ENCODE data around the gene DHX9. TPM values are rescaled to one million over a fixed set of nuclear protein-coding genes. Genes with fewer than 3 reads are reported as not detected.
"Not testable (repeated sequence)": the region's sequence is repeated elsewhere in the genome, so short reads cannot be mapped to it uniquely, and the experiment has no call there.

The DHX9 gene
- total RNA-seq, 1 donor from 2014 or later = 117 TPM

DNA sequence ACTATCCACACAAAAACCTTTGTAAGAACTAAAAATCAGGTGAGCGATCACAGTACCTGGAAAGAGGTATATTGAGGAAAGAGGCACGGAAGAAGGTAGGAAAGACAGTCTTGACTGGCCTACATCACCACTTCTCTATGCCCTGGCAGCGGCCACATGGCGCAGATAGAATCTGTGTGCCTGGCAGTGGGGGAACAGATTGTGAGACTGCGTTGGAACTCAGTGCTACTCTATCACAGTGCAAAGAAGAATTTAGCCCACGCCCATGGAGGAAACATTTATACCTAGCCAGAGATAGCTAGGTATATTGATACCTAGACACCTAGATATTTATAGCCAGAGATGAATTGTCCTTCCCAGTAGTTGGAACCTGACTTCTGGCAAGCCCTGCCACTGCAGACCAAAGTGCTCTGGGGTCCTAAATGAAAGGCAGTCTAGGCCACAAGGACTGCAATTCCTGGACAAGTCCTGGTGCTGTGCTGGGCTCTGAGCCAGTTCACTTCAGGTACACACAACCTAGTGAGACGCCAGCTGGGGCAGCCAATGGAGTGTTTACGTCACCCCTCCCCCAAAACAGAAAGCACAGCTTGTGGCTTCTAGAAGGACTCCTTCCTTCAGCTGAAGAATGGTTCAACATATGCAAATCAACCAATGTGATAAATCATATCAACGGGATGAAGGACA lies 51.9 kb downstream of the DHX9 start:
- TF ChIP-seq, protein P1, sequence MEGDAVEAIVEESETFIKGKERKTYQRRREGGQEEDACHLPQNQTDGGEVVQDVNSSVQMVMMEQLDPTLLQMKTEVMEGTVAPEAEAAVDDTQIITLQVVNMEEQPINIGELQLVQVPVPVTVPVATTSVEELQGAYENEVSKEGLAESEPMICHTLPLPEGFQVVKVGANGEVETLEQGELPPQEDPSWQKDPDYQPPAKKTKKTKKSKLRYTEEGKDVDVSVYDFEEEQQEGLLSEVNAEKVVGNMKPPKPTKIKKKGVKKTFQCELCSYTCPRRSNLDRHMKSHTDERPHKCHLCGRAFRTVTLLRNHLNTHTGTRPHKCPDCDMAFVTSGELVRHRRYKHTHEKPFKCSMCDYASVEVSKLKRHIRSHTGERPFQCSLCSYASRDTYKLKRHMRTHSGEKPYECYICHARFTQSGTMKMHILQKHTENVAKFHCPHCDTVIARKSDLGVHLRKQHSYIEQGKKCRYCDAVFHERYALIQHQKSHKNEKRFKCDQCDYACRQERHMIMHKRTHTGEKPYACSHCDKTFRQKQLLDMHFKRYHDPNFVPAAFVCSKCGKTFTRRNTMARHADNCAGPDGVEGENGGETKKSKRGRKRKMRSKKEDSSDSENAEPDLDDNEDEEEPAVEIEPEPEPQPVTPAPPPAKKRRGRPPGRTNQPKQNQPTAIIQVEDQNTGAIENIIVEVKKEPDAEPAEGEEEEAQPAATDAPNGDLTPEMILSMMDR (IDR thresholded peaks at IDR 0.05) = no peak
- H3K4me3 Mint-ChIP-seq (ENCODE audit: unreplicated experiment) = no peak overlapping the region
- H3K4me1 Mint-ChIP-seq (ENCODE audit: low read depth) = no peaks in the 10 kb centered on the region
- peaks cover 15% of the 10 kb centered on the region for H3K9me3 Mint-ChIP-seq (ENCODE audit: low read depth)
- H3K27me3 Mint-ChIP-seq (ENCODE audit: low read depth) = no peaks in the 10 kb centered on the region
- peaks cover 27% of the 10 kb centered on the region for H3K36me3 Mint-ChIP-seq (ENCODE audit: low read depth)
- no peak overlapping the region for H3K27ac Mint-ChIP-seq (ENCODE audit: unreplicated experiment)
- DNase-seq (ENCODE audit: low spot score) = no peak

DNA sequence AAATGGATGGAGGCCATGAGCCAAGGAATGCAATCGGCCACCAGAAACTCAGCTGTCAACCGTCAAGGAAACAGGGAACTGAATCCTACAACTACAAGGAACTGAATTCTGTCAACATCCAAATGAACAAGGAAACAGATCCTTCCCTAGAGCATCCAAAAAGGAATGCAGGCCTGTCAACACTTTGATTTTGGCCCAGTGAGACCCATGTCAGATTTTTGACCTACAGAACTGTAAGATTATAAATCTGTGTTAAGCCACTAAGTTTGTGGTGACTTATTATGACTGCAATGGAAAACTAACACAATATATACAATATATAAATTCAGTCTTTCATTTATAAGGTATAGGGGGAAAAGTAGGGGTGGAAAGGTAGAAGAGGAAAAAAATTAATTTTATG lies 58.5 kb downstream of the DHX9 start:
- H3K36me3 Mint-ChIP-seq (ENCODE audit: low read depth) = peaks cover 4% of the 10 kb centered on the region
- no peaks in the 10 kb centered on the region for H3K4me1 Mint-ChIP-seq (ENCODE audit: low read depth)
- no peak overlapping the region for H3K4me3 Mint-ChIP-seq (ENCODE audit: unreplicated experiment)
- no peak for DNase-seq (ENCODE audit: low spot score)
- no peaks in the 10 kb centered on the region for H3K27me3 Mint-ChIP-seq (ENCODE audit: low read depth)
- H3K27ac Mint-ChIP-seq (ENCODE audit: unreplicated experiment) = no peak overlapping the region
- peaks cover 13% of the 10 kb centered on the region for H3K9me3 Mint-ChIP-seq (ENCODE audit: low read depth)
- TF ChIP-seq, protein P1 (IDR thresholded peaks at IDR 0.05) = no peak

DNA sequence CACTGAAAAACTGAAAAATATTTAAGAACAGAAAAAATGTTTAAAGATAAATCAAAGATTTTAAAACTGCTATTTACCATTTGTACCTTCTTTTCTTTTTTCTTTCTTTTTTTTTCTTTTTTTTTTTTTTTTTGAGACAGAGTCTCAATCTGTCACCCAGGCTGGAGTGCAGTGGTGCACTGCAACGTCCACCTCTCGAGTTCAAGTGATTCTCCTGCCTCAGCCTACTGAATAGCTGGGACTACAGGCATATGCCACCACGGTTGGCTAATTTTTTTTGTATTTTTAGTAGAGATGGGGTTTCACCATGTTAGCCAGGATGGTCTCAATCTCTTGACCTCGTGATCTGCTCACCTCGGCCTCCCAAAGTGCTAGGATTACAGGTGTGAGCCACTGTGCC lies 62.8 kb downstream of the DHX9 start:
- not testable (repeated sequence) for DNase-seq (ENCODE audit: low spot score); H3K9me3 Mint-ChIP-seq (ENCODE audit: low read depth); H3K27me3 Mint-ChIP-seq (ENCODE audit: low read depth); H3K27ac Mint-ChIP-seq (ENCODE audit: unreplicated experiment); H3K4me3 Mint-ChIP-seq (ENCODE audit: unreplicated experiment); H3K36me3 Mint-ChIP-seq (ENCODE audit: low read depth); H3K4me1 Mint-ChIP-seq (ENCODE audit: low read depth)

DNA sequence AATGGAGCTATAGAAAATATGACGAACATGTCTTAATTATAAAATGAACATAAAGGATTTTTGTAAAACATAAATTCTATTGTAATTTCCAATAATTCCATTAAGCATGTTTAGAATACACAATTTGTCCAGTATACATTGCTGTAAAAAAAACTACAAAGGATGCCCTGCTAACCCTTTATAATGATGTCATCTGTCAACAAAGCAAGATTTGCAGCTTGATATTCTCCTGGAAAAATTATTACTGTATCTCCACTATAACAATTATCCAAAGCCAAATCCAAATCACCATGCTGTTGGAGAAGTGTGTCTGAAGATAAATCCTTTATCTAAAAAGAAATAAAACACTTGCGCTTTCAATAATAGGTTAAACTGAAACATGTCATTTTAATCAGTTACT lies 66.2 kb downstream of the DHX9 start:
- no peak overlapping the region for H3K27ac Mint-ChIP-seq (ENCODE audit: unreplicated experiment)
- peaks cover 2% of the 10 kb centered on the region for H3K27me3 Mint-ChIP-seq (ENCODE audit: low read depth)
- no peaks in the 10 kb centered on the region for H3K4me1 Mint-ChIP-seq (ENCODE audit: low read depth)
- no peak for DNase-seq (ENCODE audit: low spot score)
- TF ChIP-seq, protein P1 (IDR thresholded peaks at IDR 0.05) = no peak
- H3K4me3 Mint-ChIP-seq (ENCODE audit: unreplicated experiment) = no peak overlapping the region
- H3K9me3 Mint-ChIP-seq (ENCODE audit: low read depth) = no peaks in the 10 kb centered on the region
- H3K36me3 Mint-ChIP-seq (ENCODE audit: low read depth) = no peaks in the 10 kb centered on the region

DNA sequence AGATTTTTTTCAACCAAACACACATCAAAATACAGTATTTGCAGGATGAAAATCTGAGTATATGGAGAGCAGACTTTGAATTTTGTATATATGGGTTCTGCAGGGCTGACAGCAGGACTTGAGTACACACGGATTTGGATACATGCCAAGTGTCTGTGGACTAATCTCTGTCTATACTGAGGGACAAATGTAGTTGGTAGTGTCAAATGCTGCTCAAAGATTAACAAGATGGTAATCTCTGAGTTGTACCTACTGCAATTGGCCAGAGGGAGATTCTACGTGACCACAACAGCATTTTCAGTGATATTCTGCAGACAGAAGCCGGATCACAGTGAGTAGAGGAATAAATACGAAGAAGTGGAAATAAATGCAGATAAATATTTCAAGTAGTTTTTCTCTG lies 70.4 kb downstream of the DHX9 start:
- Mint-ChIP-seq H3K27me3 (ENCODE audit: low read depth) (peaks cover 2% of the 10 kb centered on the region), H3K4me3 (ENCODE audit: unreplicated experiment) (no peak overlapping the region), H3K4me1 (ENCODE audit: low read depth) (no peaks in the 10 kb centered on the region), H3K27ac (ENCODE audit: unreplicated experiment) (no peak overlapping the region), H3K9me3 (ENCODE audit: low read depth) (peaks cover 15% of the 10 kb centered on the region), H3K36me3 (ENCODE audit: low read depth) (no peaks in the 10 kb centered on the region)
- no peak for DNase-seq (ENCODE audit: low spot score)
- TF ChIP-seq, protein P1 (IDR thresholded peaks at IDR 0.05) = no peak

DNA sequence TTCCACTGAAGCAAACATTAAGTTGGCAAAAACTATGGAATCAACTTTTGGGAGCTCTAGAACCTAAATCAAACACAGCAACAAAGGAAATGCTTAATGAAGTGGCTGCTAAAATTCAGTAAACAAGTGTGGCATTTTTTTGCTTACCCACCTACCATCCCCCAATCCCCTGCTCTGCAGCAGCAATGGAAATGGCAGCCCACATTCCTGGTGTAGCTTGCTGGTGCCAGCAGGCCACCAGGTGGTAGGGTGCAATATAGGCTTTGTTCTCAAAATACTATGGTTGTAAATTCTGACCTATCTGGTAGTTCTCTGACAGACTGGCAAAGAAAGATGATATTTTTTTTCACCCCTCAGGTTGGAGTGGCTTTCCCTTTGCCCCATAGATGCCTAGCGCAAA lies 71.0 kb downstream of the DHX9 start:
- TF ChIP-seq, protein P1 (IDR thresholded peaks at IDR 0.05) = no peak
- H3K4me1 Mint-ChIP-seq (ENCODE audit: low read depth) = no peaks in the 10 kb centered on the region
- H3K9me3 Mint-ChIP-seq (ENCODE audit: low read depth) = peaks cover 15% of the 10 kb centered on the region
- no peaks in the 10 kb centered on the region for H3K36me3 Mint-ChIP-seq (ENCODE audit: low read depth)
- no peak overlapping the region for H3K27ac Mint-ChIP-seq (ENCODE audit: unreplicated experiment)
- peaks cover 2% of the 10 kb centered on the region for H3K27me3 Mint-ChIP-seq (ENCODE audit: low read depth)
- DNase-seq (ENCODE audit: low spot score) = no peak
- no peak overlapping the region for H3K4me3 Mint-ChIP-seq (ENCODE audit: unreplicated experiment)
